ENCODE data around the gene DPH5.

- TF ChIP-seq CTCF (IDR thresholded peaks at IDR 0.05) (no peak), POLR2A (IDR thresholded peaks at IDR 0.05) (no peak)
Observed at GRCh38 chr1:100941098-100941527, 84.5 kb downstream of the DPH5 start.

Data from right lobe of liver (tissue), 4 donors.